Esophagus muscularis mucosa (tissue), 3 donors: ENCODE measurements around the gene SV2C.

ENCODE experiments used
- CTCF ChIP-seq, 3 experiments: fragments of 200-600 bp in 2 of 3; fragments of 450-650 bp in 1 of 3; sonication (generic) in 2 of 3; IDR thresholded peaks; one replicate each; pipeline ENCODE4 v1.5.1; 2017 to 2019; ENCODE audit warnings: antibody characterized with exemption in 3 of 3, mild to moderate bottlenecking in 2 of 3, moderate library complexity in 1 of 3
- POLR2A ChIP-seq: fragments of 450-650 bp; IDR thresholded peaks from one replicate; pipeline ENCODE4 v1.6.1; 2017; ENCODE audit warnings: antibody characterized with exemption, moderate library complexity, mild to moderate bottlenecking, low read depth
- POLR2AphosphoS5 ChIP-seq, 2 donors: sonication (generic); formaldehyde crosslinking; IDR thresholded peaks; one replicate each; pipeline ENCODE4 v1.6.1; 2017; ENCODE audit warnings: antibody characterized with exemption in 2 of 2

- TF ChIP-seq POLR2A (no peak), CTCF (IDR thresholded peaks at IDR 0.05) (no peak), POLR2AphosphoS5 (IDR thresholded peaks at IDR 0.05) (no peak)
Observed at GRCh38 chr5:76269932-76270610, 186.9 kb downstream of the SV2C start.
